Neural cell (in vitro differentiated cells): Measurements from ENCODE around the gene FRMPD4. TPM values are rescaled to one million over a fixed set of nuclear protein-coding genes. Genes with fewer than 3 reads are reported as not detected.

Experiments used
- H2AFZ ChIP-seq: fragments of 200-600, 300-800 bp; sonication (generic), shearing (Covaris generic); 2 replicates; pipeline ENCODE4 v1.6.0; 2014; ENCODE audit warnings: low read depth, mild to moderate bottlenecking, antibody characterized with exemption, low read length, moderate library complexity
- H3F3A ChIP-seq: fragments of 200-600 bp; shearing (Covaris generic); 2 replicates; pipeline ENCODE4 v1.6.1; 2016; ENCODE audit warnings: mild to moderate bottlenecking, moderate library complexity, mixed read lengths, antibody characterized with exemption, low read length; ENCODE audit not compliant: insufficient read depth, poor library complexity, severe bottlenecking
- H3K27ac ChIP-seq: fragments of 200-600, 300-800 bp; sonication (generic), shearing (Covaris generic); 2 replicates; pipeline ENCODE4 v1.5.1; 2014; ENCODE audit warnings: mild to moderate bottlenecking, low read length, moderate library complexity
- H3K27me3 ChIP-seq: fragments of 300-800, 200-600 bp; sonication (generic), shearing (Covaris generic); 2 replicates; pipeline ENCODE4 v1.6.0; 2014; ENCODE audit warnings: mild to moderate bottlenecking, low read depth, low read length, moderate library complexity; ENCODE audit not compliant: insufficient read depth
- H3K36me3 ChIP-seq: fragments of 300-800, 200-600 bp; sonication (generic), shearing (Covaris generic); 2 replicates; pipeline ENCODE4 v1.5.1; 2014; ENCODE audit warnings: mild to moderate bottlenecking, antibody characterized with exemption, low read length, moderate library complexity; ENCODE audit not compliant: insufficient read depth
- H3K4me2 ChIP-seq: fragments of 300-800, 200-600 bp; sonication (generic), shearing (Covaris generic); 2 replicates; pipeline ENCODE4 v1.6.0; 2014; ENCODE audit warnings: mild to moderate bottlenecking, low read length
- H3K4me3 ChIP-seq: fragments of 300-800, 200-600 bp; sonication (generic), shearing (Covaris generic); 2 replicates; pipeline ENCODE4 v1.5.1; 2014; ENCODE audit warnings: mild to moderate bottlenecking, low read length, moderate library complexity
- H3K79me2 ChIP-seq: fragments of 200-600 bp; shearing (Covaris generic); replicated peaks from 2 replicates; pipeline ENCODE4 v1.6.0; 2014; ENCODE audit warnings: mild to moderate bottlenecking, low read length, moderate library complexity; ENCODE audit not compliant: insufficient read depth
- H3K9ac ChIP-seq: fragments of 300-800, 200-600 bp; sonication (generic), shearing (Covaris generic); 2 replicates; pipeline ENCODE4 v1.6.1; 2016; ENCODE audit warnings: mild to moderate bottlenecking, low read length, mixed read lengths
- H3K9me2 ChIP-seq: fragments of 200-600 bp; shearing (Covaris generic); 2 replicates; pipeline ENCODE4 v1.6.1; 2016; ENCODE audit warnings: mild to moderate bottlenecking, low read length, mixed read lengths; ENCODE audit not compliant: insufficient read depth
- H3K9me3 ChIP-seq: fragments of 200-600, 300-800 bp; sonication (generic), shearing (Covaris generic); 2 replicates; pipeline ENCODE4 v1.6.1; 2016; ENCODE audit warnings: mild to moderate bottlenecking, mixed run types, low read length, moderate library complexity, mixed read lengths
- H4K20me1 ChIP-seq: fragments of 200-600 bp; shearing (Covaris generic); 2 replicates; pipeline ENCODE4 v1.6.1; 2016; ENCODE audit warnings: mild to moderate bottlenecking, mixed run types; ENCODE audit not compliant: insufficient read depth
- EP300 ChIP-seq: fragments of 450-650 bp; conservative IDR thresholded peaks from 2 replicates; pipeline ENCODE4 v1.6.1; 2014; ENCODE audit warnings: antibody characterized with exemption, mild to moderate bottlenecking, moderate library complexity; ENCODE audit not compliant: poor library complexity, severe bottlenecking
- EZH2 ChIP-seq: fragments of 200-600, 300-800 bp; shearing (Covaris generic), sonication (generic); IDR thresholded peaks from 2 replicates; pipeline ENCODE4 v1.6.1; 2014; ENCODE audit warnings: antibody characterized with exemption, low read length, borderline replicate concordance, mild to moderate bottlenecking; ENCODE audit not compliant: insufficient read depth, poor library complexity, severe bottlenecking
- MXI1 ChIP-seq: fragments of 450-650 bp; conservative IDR thresholded peaks from 2 replicates; pipeline ENCODE4 v1.6.1; 2014; ENCODE audit warnings: antibody characterized with exemption, mild to moderate bottlenecking; ENCODE audit not compliant: poor library complexity, severe bottlenecking
- POLR2AphosphoS5 ChIP-seq: IDR thresholded peaks from 2 replicates; pipeline ENCODE4 v1.6.1; 2012
- RAD21 ChIP-seq: fragments of 450-650 bp; conservative IDR thresholded peaks from 2 replicates; pipeline ENCODE4 v1.6.1; 2014; ENCODE audit warnings: antibody characterized with exemption, mild to moderate bottlenecking, moderate library complexity
- SMC3 ChIP-seq: fragments of 450-650 bp; conservative IDR thresholded peaks from 2 replicates; pipeline ENCODE4 v1.6.1; 2014; ENCODE audit warnings: antibody characterized with exemption, mild to moderate bottlenecking, moderate library complexity; ENCODE audit not compliant: poor library complexity
- TAF1 ChIP-seq: IDR thresholded peaks from 2 replicates; pipeline ENCODE4 v1.6.1; 2012; ENCODE audit warnings: low read depth
- polyA plus RNA-seq: library from polyadenylated mRNA; depleted of rRNA; stranded (reverse); fragments of >200 nt; gene quantifications from 2 replicates; pipeline ENCODE4 v1.2.3, GENCODE V29; 2014
- TF ChIP-seq, protein P1 (sequence below): IDR thresholded peaks from 2 replicates; pipeline ENCODE4 v1.6.1; 2012; ENCODE audit warnings: borderline replicate concordance
- TF ChIP-seq, protein P2 (sequence below): fragments of 450-650 bp; IDR thresholded peaks from 2 replicates; pipeline ENCODE4 v1.5.1; 2014; ENCODE audit warnings: antibody characterized with exemption, mild to moderate bottlenecking, moderate library complexity; ENCODE audit not compliant: poor library complexity, severe bottlenecking

The FRMPD4 gene
- polyA plus RNA-seq, 1 donor from 2014 or later, result 1.2 TPM

DNA sequence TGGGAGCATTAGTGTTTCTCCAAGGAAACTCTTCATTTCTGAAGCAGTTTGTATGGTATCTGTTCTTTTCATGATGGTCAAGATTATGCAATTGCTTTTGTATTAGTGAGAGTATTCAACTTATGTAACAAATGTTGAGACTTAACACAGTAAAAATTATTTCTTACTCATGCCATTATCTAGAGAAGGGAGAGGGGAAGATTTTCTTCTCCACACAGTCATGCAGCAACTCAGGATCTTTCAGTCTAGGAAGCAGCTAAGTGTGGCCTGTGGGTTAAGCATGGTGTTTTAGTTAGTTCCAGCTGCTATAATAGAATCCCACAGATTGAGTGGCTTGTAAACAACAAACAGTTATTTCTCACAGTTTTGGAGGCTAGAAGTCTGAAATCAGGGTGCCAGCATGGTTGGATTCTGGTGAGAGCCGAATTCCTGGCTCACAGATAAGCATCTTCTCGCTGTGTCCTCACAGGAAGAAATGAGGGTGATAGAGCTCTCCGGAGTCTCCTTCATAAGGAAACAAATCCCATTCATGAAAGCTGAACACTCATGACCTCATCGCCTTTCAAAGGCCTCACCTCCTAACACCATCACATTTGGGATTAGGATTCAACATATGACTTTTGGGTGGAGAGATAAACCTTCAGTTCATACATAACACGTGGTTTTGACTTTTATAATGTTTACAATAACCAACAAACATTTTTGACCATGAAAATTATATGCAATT is 101.2 kb downstream of the FRMPD4 start:
- no peak overlapping the region for H2AFZ ChIP-seq
- H3K27ac ChIP-seq, result no peak overlapping the region

DNA sequence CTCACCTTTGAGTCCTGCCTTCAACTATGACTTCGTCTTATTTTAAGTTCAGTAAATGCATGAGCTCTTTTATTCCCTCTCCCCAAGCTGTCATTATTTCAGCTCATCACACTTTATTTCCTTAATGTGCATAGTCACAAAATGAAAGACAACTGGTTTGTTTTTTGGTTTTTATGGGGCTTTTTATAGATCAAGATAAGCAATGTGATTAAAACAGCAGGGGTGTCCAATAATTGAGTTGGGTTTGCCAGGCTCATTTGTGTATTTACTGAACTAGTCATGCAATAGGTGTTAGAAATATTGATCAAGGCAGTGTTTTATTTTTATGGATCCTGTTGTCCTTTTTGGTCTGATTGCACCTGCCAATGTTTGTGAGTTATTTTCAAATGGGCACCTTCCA is 102.2 kb downstream of the FRMPD4 start:
- no peaks in the 10 kb centered on the region for H3F3A ChIP-seq
- no peak overlapping the region for H3K9ac ChIP-seq
- no peaks in the 10 kb centered on the region for H3K9me3 ChIP-seq
- H3K27ac ChIP-seq, result no peak overlapping the region
- H3K36me3 ChIP-seq, result no peaks in the 10 kb centered on the region
- H2AFZ ChIP-seq, result no peak overlapping the region
- H3K4me3 ChIP-seq, result no peak overlapping the region
- TF ChIP-seq EP300 (no peak), MXI1 (no peak), TAF1 (no peak), EZH2 (no peak), RAD21 (no peak), POLR2AphosphoS5 (no peak), SMC3 (no peak)
- TF ChIP-seq, protein P1, sequence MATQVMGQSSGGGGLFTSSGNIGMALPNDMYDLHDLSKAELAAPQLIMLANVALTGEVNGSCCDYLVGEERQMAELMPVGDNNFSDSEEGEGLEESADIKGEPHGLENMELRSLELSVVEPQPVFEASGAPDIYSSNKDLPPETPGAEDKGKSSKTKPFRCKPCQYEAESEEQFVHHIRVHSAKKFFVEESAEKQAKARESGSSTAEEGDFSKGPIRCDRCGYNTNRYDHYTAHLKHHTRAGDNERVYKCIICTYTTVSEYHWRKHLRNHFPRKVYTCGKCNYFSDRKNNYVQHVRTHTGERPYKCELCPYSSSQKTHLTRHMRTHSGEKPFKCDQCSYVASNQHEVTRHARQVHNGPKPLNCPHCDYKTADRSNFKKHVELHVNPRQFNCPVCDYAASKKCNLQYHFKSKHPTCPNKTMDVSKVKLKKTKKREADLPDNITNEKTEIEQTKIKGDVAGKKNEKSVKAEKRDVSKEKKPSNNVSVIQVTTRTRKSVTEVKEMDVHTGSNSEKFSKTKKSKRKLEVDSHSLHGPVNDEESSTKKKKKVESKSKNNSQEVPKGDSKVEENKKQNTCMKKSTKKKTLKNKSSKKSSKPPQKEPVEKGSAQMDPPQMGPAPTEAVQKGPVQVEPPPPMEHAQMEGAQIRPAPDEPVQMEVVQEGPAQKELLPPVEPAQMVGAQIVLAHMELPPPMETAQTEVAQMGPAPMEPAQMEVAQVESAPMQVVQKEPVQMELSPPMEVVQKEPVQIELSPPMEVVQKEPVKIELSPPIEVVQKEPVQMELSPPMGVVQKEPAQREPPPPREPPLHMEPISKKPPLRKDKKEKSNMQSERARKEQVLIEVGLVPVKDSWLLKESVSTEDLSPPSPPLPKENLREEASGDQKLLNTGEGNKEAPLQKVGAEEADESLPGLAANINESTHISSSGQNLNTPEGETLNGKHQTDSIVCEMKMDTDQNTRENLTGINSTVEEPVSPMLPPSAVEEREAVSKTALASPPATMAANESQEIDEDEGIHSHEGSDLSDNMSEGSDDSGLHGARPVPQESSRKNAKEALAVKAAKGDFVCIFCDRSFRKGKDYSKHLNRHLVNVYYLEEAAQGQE, result no peak
- TF ChIP-seq, protein P2, sequence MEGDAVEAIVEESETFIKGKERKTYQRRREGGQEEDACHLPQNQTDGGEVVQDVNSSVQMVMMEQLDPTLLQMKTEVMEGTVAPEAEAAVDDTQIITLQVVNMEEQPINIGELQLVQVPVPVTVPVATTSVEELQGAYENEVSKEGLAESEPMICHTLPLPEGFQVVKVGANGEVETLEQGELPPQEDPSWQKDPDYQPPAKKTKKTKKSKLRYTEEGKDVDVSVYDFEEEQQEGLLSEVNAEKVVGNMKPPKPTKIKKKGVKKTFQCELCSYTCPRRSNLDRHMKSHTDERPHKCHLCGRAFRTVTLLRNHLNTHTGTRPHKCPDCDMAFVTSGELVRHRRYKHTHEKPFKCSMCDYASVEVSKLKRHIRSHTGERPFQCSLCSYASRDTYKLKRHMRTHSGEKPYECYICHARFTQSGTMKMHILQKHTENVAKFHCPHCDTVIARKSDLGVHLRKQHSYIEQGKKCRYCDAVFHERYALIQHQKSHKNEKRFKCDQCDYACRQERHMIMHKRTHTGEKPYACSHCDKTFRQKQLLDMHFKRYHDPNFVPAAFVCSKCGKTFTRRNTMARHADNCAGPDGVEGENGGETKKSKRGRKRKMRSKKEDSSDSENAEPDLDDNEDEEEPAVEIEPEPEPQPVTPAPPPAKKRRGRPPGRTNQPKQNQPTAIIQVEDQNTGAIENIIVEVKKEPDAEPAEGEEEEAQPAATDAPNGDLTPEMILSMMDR, result no peak
- H3K79me2 ChIP-seq, result no peaks in the 10 kb centered on the region
- H3K9me2 ChIP-seq, result no peaks in the 10 kb centered on the region
- H3K27me3 ChIP-seq, result no peaks in the 10 kb centered on the region
- H3K4me2 ChIP-seq, result no peak overlapping the region
- H4K20me1 ChIP-seq, result no peaks in the 10 kb centered on the region

More for the DNA sequence above, 101.2 kb downstream of the FRMPD4 start:
- TF ChIP-seq SMC3 (no peak), EZH2 (no peak), TAF1 (no peak), RAD21 (no peak), MXI1 (no peak), EP300 (no peak)
- TF ChIP-seq, protein P2, result no peak
- Histone ChIP-seq H3K9me2 (no peaks in the 10 kb centered on the region), H3K79me2 (no peaks in the 10 kb centered on the region), H3K9me3 (no peaks in the 10 kb centered on the region), H3K36me3 (no peaks in the 10 kb centered on the region), H3F3A (no peaks in the 10 kb centered on the region), H3K4me2 (no peak overlapping the region), H3K27me3 (no peaks in the 10 kb centered on the region), H4K20me1 (no peaks in the 10 kb centered on the region), H3K4me3 (no peak overlapping the region), H3K9ac (no peak overlapping the region)
